HuH-7.5 (cell line): Measurements from ENCODE around the gene KCNK10.
"Not testable (repeated sequence)": the region's sequence is repeated elsewhere in the genome, so short reads cannot be mapped to it uniquely, and the experiment has no call there.

Experiments used
- DNase-seq: peaks from one replicate; pipeline ENCODE4 v3.0.0; 2011; ENCODE audit warnings: low spot score

KCNK10 gene

GRCh38 chr14:88270776-88271175 lies 52.3 kb downstream of the KCNK10 start:
- DNase-seq = peak; percentile 18

- no peak for DNase-seq
Measured at GRCh38 chr14:88269806-88270420, 53.2 kb downstream of the KCNK10 start.

- DNase-seq = no peak
Measured at GRCh38 chr14:88266474-88266873, 56.6 kb downstream of the KCNK10 start.

GRCh38 chr14:88264116-88264515 lies 59.0 kb downstream of the KCNK10 start:
- DNase-seq = no peak

- not testable (repeated sequence) for DNase-seq
Measured at GRCh38 chr14:88261302-88261701, 61.8 kb downstream of the KCNK10 start.

- DNase-seq = no peak
Measured at GRCh38 chr14:88258021-88258420, 65.0 kb downstream of the KCNK10 start.

GRCh38 chr14:88256997-88257950 lies 65.8 kb downstream of the KCNK10 start:
- DNase-seq = no peak

- no peak for DNase-seq
Measured at GRCh38 chr14:88255798-88256197, 67.3 kb downstream of the KCNK10 start.

GRCh38 chr14:88255196-88255595 lies 67.9 kb downstream of the KCNK10 start:
- DNase-seq = no peak

GRCh38 chr14:88252498-88252897 lies 70.6 kb downstream of the KCNK10 start:
- no peak for DNase-seq

GRCh38 chr14:88251650-88252049 lies 71.4 kb downstream of the KCNK10 start:
- DNase-seq = no peak

- DNase-seq = no peak
Measured at GRCh38 chr14:88249266-88249665, 73.8 kb downstream of the KCNK10 start.

GRCh38 chr14:88248606-88249005 lies 74.5 kb downstream of the KCNK10 start:
- no peak for DNase-seq

GRCh38 chr14:88247228-88247627 lies 75.8 kb downstream of the KCNK10 start:
- no peak for DNase-seq

- DNase-seq = no peak
Measured at GRCh38 chr14:88245321-88245720, 77.7 kb downstream of the KCNK10 start.

GRCh38 chr14:88243946-88244345 lies 79.1 kb downstream of the KCNK10 start:
- no peak for DNase-seq

- DNase-seq = no peak
Measured at GRCh38 chr14:88242446-88242845, 80.6 kb downstream of the KCNK10 start.

- no peak for DNase-seq
Measured at GRCh38 chr14:88241810-88242209, 81.3 kb downstream of the KCNK10 start.

- no peak for DNase-seq
Measured at GRCh38 chr14:88234442-88234841, 88.6 kb downstream of the KCNK10 start.

GRCh38 chr14:88233915-88234314 lies 89.2 kb downstream of the KCNK10 start:
- peak; percentile 17 for DNase-seq

GRCh38 chr14:88232771-88233170 lies 90.3 kb downstream of the KCNK10 start:
- DNase-seq = no peak

- no peak for DNase-seq
Measured at GRCh38 chr14:88231603-88232002, 91.5 kb downstream of the KCNK10 start.

GRCh38 chr14:88229428-88229827 lies 93.6 kb downstream of the KCNK10 start:
- DNase-seq = no peak
